Left colon (tissue), 2 donors: ENCODE results near the gene DNAH6. TPM values are rescaled to one million over a fixed set of nuclear protein-coding genes. Genes with fewer than 3 reads are reported as not detected.
A peak's percentile ranks its signal among the peaks of the same experiment; 100 is the strongest.

Experiments used
- ATAC-seq: fragments of 200-7000 bp; cut with Tn5 transposase; one replicate; pipeline ENCODE4 v1.9.1; 2020; ENCODE audit warnings: mild to moderate bottlenecking, moderate library complexity
- DNase-seq, 2 donors: peaks; one replicate each; pipeline ENCODE4 v3.0.0-alpha.2; 2020
- intact Hi-C, 2 donors: fragments of 100-400 bp; cut with DNase I in 1 of 2; cut with micrococcal nuclease in 1 of 2; formaldehyde crosslinking; loops; one replicate each; pipeline versions ENCODE4 v1.11.2 to v1.14.0; 2022; cut with DNase I, micrococcal nuclease
- total RNA-seq, 2 donors: library from RNA; stranded (reverse); fragmentation: NEBNext Ultra II Directional; extraction: Animal tissue kit (Norgen Biotek cat#: 25700); gene quantifications; one replicate each; pipeline ENCODE4 v1.2.1, GENCODE V29; 2021
- donor health status: DM: no; HTN: no; CAD: no.
- donor health status: DM: yes; HTN: yes; CAD: no.

DNAH6 gene
- total RNA-seq, 2 donors from 2014 or later: 0.61 to 1.3 TPM

DNA sequence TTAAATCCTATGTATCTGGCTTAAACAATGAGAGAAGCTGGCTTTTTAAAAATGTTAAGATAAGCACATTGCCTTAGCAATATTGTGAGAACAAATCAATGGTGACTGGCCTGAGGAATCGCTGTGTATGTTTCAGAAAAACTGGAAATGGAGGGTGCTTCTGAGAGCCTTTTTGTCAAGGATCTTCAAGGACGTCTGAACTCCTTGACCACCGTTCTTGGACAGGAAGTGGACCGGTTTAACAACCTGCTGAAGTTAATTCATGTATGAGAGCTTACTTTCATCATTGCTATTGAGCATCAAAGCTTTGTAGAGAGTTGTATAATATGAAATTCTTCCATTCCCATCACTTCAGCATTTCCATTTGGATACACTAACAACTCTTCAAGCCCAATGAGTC is 292.0 kb downstream of the DNAH6 start:
- DNase-seq: no peak
- intact Hi-C loops: no loop called here
- no peak for ATAC-seq

DNA sequence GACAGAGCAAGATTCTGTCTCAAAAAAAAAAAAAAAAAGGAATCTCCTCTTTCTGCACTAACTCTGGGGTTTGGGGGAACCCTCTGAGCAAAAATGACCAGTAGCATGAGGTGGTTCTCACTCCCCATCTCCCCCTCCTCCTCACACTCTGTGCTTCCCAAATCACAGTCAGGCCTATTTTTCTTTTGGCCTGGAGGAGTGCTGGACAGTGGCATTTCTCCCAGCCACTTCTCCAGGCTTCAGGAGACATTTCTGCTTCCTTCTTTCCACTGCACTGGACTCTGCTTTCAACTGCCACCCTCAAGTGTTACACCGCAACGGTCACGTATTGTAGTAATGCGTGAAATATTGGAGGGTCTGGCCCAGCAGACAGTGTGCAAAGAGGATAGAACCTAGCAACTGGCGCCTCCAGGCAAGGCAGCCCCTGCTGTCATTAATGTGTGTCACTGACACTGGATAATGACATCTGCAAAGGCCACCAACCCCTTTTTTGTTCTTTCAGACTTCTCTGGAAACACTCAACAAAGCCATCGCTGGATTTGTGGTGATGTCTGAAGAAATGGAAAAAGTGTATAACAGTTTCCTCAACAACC is 295.6 kb downstream of the DNAH6 start:
- DNase-seq (no peak), ATAC-seq (no peak)
- intact Hi-C loops: no loop called here

DNA sequence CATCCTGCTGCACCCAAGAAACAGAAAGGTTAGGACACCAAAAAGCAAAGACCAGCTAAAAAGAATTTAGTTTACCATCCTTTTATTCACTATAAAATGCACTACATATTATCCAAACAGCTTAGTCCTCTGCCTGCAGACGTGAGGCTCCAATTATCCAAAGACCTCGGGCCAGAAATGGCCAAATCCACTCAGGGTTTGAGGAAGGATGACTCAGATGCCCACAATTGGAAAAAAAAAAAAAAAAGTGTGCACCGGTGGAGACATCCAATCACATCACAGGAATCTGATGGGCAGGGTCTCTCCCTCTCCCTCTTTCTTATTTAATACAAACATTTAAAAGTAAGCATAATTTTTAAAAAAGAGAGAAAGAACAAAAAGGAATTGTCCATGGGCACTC is 298.8 kb downstream of the DNAH6 start:
- DNase-seq (no peak), ATAC-seq (no peak)
- intact Hi-C loops: no loop called here

DNA sequence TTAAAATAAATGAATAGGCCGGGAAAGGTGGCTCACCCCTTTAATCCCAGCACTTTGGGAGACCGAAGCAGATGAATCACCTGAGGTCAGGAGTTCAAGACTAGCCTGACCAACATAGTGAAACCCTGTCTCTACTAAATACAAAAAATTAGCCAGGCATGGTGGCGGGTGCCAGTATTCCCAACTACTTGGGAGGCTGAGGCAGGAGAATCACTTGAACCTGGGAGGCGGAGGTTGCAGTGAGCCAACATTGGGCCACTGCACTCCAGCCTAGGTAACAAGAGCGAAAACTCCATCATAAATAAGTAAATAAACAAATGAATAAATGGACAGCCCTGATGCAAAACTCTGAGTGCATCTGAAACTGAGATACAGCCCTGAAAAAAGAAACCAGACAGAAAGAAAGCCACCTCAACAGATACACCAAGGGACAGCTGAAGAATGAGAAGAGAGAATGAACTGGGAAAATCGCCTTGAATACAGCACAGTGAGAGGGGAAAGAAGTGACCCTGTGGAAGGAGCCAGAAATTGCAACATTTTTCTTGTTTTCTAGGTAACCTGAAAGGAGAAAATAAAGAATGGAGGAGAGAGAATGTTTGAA is 300.2 kb downstream of the DNAH6 start:
- intact Hi-C loops: no loop called here
- DNase-seq: no peak
- ATAC-seq: no peak

DNA sequence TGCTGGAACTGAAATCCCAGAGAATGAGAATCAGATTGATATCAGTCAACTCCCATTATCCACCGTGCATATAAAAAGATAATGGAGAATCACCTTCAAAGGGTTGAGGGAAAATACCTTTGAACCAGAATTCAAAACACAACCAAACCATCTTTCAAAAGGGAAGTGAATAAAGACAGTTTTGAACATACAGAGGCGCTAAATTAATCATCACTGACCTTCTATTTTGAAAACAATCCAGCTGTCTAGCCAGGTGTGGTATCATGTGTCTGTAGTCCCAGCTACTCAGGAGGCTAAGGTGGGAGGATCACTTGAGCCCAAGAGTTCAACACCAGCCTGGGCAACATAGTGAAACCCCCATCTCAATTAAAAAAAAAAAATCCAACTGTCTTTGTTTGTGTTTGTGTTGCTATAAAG is 300.9 kb downstream of the DNAH6 start:
- no peak for DNase-seq
- intact Hi-C loops: no loop called here

DNA sequence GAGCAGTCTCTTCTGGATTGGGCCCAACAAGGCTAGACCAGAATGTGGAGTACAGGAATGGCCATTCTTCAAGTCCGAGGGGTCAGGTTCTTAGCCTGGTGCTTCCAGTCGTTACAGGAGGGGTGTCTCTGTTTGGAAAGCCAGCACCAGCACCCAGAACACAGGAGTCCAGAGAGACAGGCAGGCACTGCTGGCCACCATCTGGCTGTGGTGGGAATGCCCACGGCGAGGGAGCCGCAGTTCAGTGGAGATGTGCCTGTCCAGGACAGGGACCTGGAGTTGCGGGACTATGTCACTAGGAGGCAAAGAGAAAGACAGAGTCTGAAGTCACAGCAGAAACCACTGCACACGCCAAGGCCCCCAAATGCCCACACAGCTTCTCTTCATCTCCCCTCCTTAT is 305.5 kb downstream of the DNAH6 start:
- ATAC-seq (no peak), DNase-seq (no peak)
- intact Hi-C loops: no loop called here

More for the DNA sequence above, 300.9 kb downstream of the DNAH6 start:
- no peak for ATAC-seq

DNA sequence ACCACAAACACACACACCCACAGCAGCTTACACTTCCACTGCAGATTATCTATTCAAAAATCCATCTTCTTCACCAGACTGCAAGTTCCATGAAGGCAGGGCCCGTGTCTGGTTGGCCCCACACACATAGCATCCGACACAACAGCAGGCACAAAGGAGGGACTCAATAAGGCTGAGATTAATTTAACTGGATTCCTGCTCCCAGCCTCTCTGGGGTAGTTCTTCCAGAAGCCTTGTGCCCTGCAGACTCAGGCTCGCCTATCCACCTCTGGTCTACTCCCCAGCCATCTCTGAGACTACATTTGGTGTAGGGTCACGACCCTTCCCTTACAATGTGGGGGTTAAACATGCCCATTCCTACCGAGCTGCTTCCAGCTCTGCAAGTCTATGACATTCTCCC is 306.9 kb downstream of the DNAH6 start:
- no peak for DNase-seq
- ATAC-seq: no peak
- intact Hi-C loops: no loop called here

DNA sequence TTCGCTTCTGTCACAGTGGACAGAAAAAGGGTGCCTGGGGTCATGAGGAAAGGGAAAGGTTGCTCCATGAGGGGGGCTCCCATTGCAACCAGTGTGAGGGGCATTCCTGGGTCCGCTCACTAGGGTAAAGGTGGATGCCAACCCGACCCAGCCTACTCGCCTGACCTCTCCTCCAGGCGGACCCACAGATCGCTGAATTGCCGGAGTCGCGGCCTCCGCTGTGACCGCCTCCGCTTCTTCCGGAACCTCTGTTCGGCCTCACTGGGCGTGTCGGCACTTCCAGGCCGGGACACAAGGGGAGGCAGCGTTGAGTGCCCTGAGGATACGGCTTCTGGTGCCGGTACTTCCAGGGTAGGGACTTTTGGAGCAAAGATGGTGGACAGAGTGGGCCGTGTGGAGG is 307.5 kb downstream of the DNAH6 start:
- intact Hi-C loops: no loop called here
- DNase-seq: no peak
- ATAC-seq: no peak

DNA sequence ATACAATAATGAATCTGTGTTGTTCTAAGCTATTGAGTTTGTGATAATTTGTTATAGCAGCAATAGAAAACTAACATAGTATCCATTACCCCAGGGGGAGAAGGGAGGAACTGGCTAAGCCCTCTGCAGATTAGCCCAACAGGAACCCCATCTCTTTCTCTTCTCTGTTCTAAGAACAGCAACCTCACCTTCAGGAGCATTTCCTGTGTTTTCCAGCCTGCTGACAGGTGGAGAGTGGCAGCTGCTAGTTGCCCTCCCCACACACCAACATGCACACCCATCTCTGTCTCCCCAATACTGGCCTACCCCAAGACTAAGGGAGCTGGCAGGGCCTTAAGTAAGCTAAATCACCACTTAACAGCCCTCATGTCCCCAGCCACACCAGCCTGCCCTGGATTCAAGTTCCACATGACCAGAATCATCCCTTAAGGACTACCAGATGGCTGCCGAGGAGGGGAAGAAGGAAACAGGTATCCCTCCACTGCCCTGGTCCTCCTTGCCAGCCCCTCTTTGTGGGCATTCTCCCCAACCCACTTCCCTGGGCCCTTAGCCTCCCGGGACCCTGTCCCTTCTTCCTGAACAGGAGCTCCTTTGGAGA is 311.8 kb downstream of the DNAH6 start:
- DNase-seq (no peak), ATAC-seq (no peak)
- intact Hi-C loops: no loop called here

DNA sequence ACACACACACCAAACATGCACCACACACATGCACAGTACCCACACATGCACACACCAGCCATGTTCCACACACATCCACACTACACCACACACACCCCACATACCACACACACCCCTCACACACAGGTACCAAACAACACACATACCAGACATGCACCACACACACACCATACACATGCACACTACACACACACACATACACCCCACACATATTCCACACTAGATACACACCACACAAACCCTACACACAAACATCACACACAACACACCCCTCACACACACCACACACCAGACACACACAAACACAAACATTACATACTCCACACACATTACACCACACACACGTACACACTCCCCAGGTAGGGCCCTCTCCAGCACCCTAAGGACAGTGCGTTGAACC is 313.4 kb downstream of the DNAH6 start:
- intact Hi-C loops: no loop called here
- ATAC-seq (no peak), DNase-seq (no peak)

DNA sequence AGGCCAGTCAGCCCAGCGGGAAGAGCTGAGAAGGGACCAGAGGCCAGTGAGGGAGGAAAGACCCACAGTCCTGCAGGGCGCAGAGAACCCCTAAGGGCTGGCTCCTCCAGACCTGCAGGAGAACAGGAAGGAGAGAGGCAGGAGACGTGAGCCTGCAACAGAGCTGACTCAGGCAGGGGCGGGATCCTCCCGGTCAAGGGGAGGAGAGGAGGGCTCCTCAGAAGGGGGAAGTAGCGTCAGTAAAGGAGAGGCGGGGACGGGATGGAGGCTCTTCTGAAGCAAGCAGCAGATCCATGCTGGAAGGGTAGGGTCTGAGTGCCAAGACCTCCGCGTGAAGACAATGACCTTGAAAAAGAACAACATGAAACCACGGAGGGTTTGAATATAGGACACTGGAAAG is 313.8 kb downstream of the DNAH6 start:
- no peak for ATAC-seq
- intact Hi-C loops: no loop called here
- DNase-seq: peak in 1 of 2 donors; percentile 35

DNA sequence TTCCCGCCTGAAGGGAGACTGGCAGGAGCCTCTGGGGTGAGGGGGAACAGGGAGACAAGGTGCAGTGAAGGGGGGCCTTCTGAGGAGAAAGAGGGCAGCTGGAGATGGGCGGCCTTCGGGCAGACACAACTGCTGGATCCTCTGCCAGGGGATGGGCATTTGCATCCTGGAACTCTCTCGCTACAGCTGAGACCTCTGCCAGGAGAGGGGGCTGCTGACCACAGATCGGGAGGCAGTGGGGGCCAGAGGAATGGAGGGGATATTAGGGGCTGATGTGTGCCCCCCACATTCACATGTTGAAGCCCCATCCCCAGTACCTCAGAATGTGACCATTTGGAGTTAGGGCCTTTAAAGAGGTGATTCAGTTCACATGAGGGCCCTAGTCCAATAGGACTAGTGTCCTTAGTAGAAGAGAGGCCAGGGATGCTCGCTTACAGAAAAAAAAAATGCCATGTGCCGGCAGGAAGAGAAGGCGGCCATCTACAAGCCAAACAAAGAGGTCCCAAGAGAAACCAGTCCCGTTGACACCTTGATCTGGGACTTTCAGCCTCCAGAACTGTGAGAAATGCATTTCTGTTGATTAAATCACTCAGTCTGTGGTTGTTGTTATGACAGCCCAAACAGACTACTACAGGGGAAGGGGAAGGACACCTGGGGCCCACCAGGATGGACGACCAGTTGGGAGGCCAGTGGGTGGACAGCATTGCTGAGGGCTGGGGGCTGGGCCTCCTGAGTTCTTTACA is 314.6 kb downstream of the DNAH6 start:
- intact Hi-C loops: no loop called here
- DNase-seq (no peak), ATAC-seq (no peak)

DNA sequence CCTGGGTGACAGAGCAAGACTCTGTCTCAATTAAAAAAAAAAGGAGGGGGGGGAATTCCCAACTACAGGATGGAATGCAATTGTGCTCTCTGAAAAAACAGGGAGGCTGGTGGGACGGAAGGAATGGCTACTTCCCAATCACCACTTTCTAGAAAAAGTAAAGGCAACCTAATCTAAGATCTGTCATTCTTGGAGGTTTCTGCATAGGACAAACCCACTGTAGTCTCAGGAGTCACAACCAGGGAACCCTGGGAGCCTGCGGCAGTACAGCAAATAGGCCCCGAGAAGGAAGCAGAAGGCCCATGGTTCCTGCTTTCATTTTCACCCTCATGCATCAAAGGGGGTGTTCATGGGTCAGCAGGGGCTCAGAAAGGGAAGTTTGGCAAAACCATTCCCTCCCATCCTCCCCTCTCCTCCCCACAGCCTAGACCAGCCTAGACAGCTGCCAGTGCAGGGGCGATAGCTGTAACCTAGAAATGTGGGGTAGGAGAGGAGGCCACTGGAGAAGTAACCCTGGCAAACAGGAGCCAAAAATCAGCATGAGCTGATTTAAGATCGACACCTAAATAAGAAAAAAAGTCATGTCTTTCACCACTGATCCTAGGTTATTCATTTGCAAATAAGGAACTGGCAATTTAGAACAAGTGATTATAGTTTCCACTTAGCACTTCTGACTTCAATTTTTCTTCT is 316.6 kb downstream of the DNAH6 start:
- intact Hi-C loops: no loop called here
- DNase-seq: peak in 1 of 2 donors; percentile 33
- peak; percentile 26 for ATAC-seq

DNA sequence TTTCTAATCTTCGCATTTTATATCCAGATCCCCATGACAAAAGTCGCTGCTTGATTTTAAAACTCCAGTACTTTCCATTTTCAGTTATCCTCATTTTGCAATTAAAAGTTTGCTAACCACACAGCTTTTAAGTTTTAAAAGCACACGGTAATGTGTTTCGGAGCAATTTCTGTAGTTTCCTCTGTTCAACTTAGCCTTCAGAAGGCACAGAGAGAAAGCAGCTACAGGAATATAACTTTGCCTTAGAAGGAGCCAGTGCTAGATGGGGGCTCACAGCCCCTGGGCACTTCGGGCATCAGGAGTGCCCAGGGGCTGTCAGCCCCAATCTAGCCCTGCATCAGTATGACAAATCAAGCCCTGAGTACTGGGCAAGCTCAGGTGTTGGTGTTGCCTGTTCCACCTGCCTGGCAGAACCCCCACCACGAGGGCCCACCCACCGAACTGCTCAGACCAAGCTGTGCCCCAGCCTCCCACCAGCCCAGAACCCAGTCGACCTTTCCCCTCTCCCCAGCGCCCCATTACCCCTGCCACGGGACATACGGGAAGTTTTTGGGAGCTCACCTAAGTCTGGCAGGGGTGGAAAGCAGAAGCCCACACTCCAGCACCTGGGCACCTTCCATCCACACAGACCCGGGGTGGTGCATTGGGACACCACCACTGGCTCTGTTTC is 317.3 kb downstream of the DNAH6 start:
- DNase-seq: no peak
- intact Hi-C loops: no loop called here

DNA sequence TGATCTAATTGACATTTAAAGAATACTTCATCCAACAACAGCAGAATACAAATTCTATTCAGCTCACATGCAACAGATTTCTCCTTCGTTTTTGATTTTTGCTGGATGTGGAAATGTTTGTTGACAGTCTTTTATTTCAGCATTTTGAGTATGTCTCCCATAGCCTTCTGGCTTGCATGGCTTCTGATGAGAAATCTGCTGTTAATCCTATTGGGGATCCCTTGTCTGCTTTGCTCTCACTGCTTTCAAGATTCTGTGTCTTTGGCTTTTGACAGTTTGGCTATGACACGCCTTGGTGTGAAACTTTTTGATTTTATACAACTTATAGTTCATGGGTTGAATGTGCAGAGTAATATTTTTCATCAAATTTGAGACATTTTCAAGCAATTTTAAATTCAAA is 319.9 kb downstream of the DNAH6 start:
- intact Hi-C loops: no loop called here
- ATAC-seq: no peak
- no peak for DNase-seq

More for the DNA sequence above, 317.3 kb downstream of the DNAH6 start:
- ATAC-seq: no peak

DNA sequence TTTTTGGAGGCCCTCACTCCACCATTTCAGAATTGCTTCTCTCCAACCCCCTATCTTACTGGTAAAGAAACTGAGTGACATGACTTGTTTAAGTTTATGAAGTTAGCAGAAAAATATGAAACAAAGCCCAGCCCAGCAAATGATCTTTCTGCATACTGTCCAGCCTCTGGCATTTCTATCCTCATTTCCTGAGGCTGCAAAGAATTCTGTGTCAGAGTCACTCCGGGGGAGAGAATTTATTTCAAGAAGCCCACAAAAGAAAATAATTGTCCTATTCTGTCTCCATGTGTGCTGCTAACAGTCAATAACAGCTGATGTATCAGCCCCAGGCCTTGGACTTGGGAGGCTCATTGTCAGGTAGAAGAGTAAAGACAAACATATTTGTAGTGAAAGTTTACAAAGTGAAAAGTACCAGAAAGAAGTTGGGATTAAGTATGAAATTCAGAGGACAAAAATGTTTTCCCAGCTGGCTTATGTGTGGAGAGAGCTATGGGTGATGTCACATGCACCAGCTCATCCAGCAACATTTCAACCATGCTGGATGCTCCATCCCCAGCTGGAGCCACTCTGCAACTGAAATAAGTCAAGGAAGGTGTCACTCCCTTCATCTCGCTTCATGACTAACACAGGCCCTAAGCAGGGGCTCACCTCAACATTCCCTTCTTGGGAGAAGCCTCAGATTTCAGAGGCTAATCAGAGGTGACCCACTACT is 322.3 kb downstream of the DNAH6 start:
- intact Hi-C loops: no loop called here
- DNase-seq (no peak), ATAC-seq (no peak)

DNA sequence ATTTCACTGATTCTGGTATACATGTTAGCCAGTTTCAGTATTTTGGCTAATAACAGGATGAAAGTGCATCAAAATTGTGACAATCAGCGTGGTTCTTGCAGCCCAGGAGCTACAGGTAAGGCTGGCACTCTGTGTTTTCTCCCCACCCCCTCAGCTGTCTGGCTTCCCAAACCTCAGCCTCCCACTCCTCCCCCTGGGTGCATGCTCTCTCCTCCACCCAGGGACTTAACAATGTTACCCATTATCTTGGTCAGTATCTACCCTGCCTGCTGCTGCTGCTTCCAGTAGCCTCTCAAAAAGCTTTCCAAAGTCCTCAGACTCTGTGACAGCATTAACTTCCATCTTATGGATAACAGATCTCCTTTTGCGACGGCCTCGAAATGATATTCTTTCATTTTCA is 323.6 kb downstream of the DNAH6 start:
- no peak for ATAC-seq
- intact Hi-C loops: no loop called here
- no peak for DNase-seq

DNA sequence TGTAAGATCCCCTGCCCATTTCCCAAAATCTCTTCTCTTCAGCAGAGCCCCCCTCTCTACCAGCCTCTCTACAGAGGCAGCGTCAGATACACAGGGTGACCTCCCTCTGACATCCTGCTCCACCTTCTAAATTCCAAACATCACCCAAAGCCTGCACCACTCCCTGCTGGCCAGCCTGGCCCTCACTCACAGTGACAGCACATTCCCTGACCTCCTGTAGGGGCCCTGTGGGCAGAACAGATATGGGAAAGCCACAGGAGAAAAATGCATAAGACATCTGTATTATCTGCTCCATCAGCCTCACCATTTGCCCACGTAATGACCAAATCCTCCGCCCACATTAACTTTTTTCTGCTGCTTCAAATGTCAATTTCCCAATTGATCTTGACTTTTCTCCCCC is 324.0 kb downstream of the DNAH6 start:
- intact Hi-C loops: no loop called here
- no peak for DNase-seq
- peak; percentile 19 for ATAC-seq
